Left renal cortex interstitium (tissue), 4 donors: Measurements from ENCODE around the gene HPSE2. TPM values are rescaled to one million over a fixed set of nuclear protein-coding genes. Genes with fewer than 3 reads are reported as not detected.
"Not testable (repeated sequence)": the region's sequence is repeated elsewhere in the genome, so short reads cannot be mapped to it uniquely, and the experiment has no call there.

Source experiments
- DNase-seq, 4 donors: peaks; one replicate each; pipeline ENCODE4 v3.0.0-alpha.2; 2013; ENCODE audit warnings: low read depth in 4 of 4, low spot score in 2 of 4, missing footprints in 1 of 4
- polyA plus RNA-seq, 4 donors: library from polyadenylated mRNA; unstranded; fragments of 120-200 nt; gene quantifications; one replicate each; pipeline ENCODE4 v1.2.1, GENCODE V29; 2013; ENCODE audit not compliant: insufficient read length in 4 of 4

The HPSE2 gene
- polyA plus RNA-seq, 4 donors = 0.98 to 1.8 (median 1.3) TPM

DNA sequence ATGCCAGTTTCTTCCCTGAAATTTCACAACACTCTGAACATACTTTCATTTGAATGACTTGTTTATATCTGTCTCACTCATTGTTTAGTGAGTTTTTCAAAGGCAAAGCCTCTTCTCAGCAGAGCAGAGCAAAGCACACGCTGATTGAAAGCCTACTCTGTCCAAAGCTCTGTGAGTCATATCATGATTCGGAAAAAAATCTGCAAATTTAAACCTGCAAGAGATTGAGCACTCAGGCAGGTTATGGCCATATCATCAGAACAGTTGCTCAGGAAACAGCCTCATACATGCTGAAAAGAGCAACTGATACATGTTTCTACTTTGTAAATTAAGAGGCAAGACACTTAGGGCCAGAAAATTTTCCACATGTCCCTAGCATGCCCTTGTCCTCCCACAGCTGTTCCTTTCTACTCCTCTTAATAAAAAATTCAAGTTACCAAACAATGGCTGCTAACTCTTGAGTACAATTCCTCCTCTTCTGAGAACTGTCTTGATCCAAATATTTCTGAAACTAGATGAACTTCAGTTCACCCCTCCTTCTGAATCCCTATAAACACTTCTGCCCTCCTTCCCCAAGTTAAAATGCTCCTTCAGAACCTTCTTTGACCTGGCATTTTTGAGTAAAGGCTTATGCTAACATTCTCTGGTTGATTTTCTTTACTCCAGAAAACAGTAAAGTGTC lies 648.4 kb downstream of the HPSE2 start:
- DNase-seq = peak in 1 of 4 donors; percentile 49

DNA sequence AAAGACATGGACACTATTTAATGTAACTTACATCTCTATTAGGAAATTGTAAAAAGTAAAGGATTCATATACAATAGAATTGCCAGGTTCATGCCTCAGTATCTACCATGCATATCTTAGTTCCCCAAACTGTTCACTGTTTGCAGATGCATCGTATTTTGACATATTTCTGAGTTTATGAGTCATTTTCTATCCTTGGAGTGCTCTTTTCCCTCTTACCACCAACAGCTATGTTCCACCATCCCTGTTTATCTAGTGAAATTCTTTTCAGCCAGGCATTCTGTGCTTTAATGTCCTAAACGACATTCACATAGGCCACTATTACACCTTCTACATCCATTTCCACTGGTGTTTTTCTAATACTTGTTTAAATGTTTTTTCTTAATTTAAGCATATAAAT lies 649.6 kb downstream of the HPSE2 start:
- DNase-seq = no peak

DNA sequence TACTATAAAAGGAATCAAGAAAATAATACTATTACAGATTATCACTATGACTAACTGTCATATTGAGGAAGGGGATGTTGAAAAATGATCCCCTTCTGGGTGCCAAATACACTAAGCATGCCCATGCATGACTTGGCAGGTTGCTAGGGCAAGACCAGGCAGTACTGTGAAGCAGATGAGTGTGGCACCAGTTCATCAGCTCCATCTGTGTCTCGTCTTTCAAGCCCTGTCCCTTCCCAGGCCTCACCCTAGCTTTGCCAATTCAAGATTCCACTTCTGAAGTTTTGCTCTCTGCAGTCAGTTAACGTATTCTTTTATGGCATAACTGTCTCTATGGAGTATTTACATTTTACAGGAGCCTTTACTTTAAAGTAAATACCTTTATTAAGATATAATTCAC lies 653.3 kb downstream of the HPSE2 start:
- no peak for DNase-seq

DNA sequence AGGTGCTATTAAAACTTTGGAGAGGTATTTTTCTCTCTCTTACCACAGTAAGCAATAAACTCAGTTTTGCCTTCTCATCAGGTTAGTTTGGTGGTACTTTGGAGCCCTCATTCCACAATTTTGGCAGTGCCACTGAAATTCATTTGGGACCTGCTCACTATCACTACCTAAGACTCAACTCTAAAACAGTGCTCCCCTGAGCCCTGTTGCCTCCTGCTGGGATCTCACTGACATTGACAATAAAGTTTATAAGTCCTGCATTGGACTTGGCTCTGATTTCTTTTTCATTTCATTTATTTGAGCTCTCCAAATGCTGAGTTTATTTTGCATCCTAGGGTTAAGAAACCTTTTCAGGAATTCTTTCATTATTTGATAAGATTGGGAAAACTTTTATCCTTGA lies 658.1 kb downstream of the HPSE2 start:
- DNase-seq = no peak

DNA sequence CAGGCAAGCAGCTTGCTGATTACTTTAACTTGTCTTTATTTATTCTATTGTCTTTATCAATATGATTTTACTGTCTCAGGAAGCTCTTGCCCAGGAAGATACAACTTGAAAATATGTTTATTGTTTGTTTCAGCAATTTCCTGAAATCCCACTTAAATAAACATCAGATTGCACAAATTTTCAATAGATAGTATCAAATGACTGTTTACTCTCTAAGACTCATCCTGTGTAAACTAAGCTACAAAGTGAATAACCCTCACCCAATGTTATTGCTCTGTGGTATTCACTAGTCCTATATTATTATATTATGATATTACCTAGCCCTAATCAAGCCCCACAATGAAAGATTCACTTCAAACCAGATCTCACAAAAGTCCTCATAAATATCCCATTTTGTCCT lies 658.5 kb downstream of the HPSE2 start:
- no peak for DNase-seq

DNA sequence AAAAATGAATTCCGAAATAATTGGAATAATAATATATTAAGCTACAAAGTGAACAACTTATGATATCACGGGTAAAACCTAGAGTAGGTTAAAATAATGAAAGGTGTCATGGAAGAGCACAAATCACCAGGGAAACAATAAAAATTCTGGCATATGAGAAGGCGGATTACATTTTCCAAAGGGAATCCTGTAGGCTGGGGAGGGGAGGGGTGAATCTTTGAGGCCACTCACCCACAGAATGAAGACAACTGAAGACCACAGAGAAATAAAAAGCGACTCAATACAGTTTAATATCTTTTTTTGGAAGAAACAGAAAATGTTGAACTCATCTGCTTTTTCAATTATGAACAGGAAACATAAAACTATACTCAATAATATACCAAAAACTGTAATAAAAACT lies 659.6 kb downstream of the HPSE2 start:
- DNase-seq = no peak

DNA sequence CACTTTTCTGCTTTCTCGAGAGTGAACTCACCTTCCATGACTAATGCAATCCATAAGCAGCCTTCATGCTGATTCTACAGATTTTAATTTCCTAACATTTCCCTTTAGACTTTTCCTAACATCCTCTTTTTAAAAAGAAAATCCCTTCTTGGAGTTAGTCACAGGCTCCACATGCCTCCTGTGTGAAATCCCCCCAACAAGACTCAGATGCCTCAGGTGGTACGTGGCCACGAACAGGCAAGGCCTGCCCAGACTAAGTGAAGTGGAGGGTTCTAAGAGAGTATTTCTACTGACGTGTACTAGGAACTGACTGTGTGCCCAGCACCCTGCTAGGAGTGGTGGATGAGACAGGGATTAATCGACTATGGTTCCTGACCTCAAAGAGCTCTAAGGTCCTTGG lies 663.1 kb downstream of the HPSE2 start:
- no peak for DNase-seq

DNA sequence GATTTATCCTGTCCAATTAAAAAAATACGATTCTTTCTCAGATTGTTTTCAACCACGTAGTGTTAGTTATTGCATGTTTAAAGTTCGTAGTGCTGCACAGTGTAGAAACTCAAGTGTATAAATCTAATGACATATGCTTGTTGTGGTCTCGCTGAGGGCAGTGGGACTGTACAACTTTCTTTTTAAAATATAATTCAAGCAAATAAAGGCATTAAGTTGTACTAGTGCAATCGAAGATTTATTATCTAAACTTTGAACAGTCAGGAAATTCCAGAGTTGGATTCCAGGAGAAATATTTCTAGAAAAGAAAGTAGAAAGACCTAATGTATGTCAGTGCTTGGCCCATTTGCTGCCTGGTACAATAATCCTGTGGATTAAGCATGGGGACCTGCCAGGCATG lies 664.8 kb downstream of the HPSE2 start:
- DNase-seq = no peak

DNA sequence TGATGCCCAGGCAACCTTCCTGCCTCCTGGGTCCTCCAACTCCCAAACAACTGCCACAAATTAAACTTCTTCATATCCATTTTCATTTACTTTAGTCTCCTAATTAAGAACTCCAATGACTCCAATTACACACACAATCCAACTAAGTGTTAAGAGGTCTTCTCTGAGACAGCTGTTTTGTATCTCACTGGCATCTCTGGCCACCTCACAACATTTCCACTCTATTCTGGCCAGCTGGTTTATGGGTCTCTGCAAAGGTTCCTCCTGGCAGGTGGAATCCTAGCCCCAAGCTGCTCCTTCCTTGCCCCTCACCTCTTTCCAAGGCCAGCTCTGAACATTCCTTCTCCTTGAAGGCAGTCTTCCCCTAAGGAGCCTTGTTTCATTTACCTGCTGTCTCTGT lies 665.8 kb downstream of the HPSE2 start:
- DNase-seq = no peak

DNA sequence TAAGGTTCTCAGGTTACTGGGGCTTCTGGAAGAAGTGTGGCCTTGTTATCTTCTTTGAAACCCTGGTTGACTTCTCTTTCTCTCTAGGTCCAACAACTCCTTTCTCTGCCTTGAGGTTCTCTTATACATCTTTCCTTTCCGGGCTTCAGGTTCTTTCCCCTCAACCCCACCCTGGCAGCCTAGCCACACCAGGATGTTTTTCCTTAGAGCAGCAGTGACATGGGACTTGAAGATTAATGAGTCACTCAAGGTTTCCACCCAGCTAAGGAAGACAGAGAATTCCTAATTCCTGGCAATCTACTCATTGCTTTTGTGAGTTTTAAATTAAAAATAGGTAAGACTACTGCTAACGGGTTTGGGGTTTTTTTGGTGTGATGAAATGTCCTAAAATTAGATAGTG lies 667.1 kb downstream of the HPSE2 start:
- DNase-seq = no peak

DNA sequence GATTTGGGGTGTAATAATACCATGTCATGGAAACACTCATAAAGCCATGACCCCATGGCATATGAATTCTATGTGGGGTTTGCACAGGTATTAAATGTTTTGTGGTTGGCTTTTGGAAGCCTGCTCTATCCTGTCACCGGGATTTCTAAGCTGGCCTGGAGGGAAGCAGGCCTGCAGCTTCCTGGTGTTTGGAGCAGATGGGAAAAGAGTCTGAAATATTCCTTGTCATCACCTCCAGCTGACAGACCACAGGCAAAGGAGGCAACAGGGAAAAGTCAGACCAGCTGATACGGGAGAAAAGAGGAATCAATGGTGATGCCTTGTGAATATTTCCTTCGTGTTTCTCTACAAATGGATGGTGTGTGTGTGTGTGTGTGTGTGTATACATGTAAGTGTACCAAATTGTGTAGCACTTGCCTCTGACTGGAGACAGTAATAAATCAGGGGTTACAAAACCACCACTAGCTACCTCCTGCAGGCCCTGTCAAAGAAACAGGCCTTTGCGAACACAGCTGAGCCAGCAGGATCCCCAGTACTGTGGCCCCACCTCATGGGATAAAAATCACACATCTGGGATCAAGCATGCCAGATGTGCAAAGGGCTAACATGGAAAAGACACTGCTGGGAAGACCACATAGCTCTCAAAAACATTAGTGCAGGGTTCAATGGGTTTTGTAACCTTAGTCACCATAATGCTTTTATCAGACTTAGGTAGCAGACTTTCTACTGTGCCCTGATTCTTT lies 668.1 kb downstream of the HPSE2 start:
- DNase-seq = no peak

DNA sequence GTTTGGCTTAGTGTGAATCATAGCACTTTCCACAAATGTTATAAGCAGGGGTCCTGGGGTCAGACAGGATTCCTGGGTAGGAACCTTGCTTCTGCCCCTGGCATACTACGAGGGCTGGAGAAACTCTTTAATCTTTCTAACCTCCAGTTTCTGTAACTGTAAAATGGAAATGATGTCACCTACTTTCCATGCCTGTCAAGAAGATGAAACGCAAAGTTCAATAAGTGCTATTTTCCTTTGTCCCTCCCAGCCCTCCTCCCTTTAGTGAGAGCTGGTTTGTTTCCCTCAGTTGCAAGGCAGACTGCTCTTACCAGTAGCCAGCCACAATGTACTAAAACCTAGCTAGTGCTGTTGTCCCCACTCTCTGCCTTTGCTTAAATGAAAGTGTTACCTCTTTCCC lies 671.8 kb downstream of the HPSE2 start:
- no peak for DNase-seq

DNA sequence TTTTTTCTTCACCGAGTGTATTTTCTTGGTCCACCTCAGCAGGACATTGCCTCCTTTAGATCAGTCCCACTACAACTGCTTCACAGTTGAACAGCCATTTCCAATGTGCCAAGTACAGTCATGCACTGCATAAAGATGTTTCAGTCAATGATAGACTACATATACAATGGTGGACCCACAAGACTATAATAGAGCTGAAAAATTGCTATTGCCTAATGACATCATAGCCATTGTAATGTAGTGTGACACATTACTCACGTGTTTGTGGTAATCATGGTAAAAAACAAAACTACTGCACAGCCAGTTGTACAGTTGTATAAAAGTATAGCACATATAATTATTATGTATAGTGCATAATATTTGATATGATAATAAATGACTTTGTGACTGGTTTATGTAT lies 675.1 kb downstream of the HPSE2 start:
- DNase-seq = no peak

DNA sequence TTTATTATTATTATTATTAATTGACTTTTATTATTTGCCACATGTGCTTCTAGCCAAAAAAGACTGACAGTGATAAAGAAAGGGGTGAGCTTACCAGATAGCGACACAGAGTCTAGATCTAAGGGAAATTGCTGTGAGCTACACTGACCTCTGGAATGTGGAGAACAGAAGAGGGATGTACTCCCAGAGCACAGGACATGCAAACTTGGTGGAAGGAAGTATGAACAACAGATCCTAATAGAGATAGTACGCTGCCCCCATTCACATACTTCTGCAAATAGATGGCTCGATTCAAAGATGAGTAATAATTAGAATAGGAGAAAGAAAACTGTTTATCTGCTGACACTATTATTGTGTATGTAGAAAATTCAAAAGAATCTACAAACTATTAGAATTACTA lies 679.6 kb downstream of the HPSE2 start:
- DNase-seq = no peak

DNA sequence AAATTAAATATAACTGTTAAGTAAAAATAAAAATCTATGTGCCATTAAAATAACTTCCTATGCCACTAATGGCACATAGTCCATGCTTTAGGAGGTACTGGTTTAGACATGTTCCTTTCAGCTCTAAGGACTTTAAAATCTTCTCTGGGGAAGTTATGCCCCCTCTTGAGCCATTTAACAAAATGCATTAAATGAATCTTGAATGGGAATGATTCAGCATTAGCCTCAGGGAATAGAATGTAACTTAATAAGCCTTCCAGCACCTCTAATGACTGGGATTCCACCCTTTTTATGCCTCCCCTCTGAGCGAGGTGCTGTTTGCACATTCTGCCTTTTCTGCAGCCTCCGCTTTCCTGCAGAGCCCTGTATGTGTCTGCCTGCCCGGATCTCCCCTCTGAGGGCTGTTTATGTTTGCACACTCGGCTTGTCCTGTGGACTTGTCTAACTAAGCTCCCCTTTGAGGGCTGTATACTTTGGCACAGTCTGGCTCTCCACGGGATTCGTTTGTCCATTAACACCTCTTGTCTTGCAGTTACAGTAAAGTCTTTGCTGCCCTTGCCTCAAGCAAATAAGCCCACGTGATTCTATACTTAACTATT lies 680.5 kb downstream of the HPSE2 start:
- DNase-seq = no peak

DNA sequence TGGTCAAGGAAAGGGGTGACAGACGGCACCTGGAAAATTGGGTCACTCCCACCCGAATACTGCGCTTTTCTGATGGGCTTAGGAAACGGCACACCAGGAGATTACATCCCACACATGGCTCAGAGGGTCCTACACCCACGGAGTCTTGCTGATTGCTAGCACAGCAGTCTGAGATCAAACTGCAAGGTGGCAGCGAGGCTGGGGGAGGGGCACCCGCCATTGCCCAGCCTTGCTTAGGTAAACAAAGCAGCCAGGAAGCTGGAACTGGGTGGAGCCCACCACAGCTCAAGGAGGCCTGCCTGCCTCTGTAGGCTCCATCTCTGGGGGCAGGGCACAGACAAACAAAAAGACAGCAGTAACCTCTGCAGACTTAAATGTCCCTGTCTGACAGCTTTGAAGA lies 694.1 kb downstream of the HPSE2 start:
- DNase-seq = not testable (repeated sequence)

DNA sequence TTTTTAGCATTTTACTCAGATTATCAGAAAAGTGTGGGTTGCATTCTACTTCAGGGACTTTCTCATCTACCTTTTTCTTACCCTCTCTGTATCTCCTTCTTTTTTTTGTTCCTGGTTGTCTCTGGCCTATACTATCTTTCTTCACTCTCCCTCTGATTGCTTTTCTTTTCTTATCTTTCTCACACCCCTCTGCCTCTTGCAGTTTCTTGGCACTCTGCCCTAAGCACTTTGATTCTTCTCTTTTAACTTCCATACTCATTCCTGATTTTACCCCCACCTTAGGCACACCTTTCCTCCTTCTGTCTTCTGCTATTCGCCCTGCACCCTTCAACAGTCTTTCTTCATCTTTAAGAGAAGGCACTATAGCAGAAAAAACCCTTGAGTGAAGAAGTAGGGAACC lies 696.1 kb downstream of the HPSE2 start:
- no peak for DNase-seq

DNA sequence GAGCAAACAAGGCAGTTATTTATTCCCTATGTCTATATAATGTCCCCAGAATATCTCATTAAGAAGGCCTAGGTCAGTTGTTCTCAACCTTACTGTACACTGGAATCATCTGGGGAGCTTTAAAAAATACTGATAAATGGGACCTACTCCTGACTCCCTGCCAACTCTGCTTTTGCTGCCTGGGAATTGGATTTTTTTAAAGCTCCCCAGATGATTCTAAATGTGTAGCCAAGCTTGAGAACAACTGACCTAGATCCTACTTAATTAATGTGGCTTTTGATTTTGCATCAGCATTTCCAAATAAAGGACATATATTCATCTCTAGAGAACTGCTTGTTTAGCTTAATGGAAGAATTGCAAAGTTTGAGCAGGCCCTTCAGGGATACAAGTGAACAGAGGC lies 697.2 kb downstream of the HPSE2 start:
- DNase-seq = peak in 2 of 4 donors; percentile 29 to 37

DNA sequence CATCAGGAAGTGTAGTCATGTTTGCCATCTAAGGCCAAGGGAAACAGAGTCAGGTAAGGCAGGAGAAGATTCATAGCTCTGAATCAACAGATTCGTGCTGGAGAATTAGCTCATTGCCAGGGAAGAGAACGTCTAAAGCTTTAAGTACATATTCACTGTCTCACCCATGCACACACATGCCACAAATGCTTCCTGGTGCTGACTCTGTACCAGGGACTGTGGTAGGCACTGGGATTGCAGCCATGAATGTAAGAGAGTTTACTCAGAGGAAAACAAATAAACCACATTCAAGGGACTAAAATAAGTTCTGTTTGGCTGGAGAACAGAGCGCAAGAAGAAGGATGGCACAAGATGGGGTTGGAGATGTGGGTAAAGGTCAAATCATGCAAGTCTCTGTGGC lies 699.1 kb downstream of the HPSE2 start:
- DNase-seq = no peak

DNA sequence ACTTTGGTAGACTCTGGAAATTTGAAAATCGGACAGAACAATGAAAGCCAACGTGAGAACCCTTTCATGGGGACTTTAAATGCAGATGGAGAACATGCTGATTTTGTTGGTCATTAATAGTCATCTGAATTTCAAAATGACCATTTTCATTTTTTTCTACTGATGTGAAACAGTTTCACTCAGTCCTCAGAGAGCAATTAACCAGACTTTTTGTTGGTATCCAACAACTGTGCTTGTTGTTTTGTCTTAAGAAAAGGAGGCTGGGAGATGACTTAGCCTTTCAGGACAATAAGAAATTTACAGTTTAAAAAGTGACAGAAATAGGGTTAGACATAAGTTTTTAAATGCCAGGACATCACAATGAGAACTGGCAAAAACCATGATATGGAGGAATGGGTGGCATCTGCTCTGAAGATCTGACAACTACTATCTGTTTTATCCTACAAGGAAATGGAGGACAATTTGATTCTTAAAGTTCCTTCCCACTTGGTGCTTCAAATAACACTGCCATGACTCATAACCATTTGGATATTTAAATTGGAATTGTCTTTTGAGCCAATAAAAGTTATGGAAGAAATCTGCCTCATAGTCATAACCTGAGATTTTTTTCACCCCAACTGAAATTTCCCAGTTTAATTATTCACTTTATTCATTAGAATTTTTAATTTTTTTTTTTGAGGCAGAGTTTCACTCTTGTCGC lies 701.8 kb downstream of the HPSE2 start:
- no peak for DNase-seq

DNA sequence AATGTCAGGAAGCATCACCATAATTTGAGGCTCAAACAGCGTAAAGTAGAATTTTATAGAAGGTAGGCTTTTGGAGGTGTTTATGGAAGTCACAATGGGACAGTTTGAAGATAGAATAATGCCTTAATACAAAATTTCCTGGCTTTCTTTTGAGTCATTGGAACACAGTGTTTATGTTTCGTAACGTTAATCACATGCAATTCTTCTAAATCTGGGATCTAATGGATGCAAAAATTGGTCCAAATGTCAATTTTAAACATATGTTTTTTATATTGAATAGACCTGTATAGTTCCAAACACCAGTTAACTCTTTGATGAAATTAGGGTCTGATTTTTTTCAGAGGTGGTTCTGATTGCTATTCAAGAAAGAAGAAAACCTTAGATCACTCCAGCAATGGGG lies 702.4 kb downstream of the HPSE2 start:
- no peak for DNase-seq

DNA sequence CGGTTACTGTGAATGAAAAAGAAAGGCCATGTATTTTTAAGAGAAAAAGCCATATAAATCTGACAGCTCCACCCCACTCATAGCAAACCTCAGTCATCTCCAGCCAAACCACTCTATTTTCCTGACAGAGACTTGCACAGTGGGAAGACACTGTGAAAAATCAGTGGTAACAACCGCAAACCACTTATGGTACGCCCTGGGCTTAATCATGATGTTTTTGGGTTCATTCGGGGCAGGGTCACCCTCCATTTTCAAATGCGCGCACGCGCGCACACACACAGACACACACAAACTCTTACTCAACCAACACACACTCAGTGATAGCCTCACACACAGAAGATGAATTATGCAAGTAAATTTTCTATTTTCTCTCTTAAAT lies 706.9 kb downstream of the HPSE2 start:
- DNase-seq = no peak
